GM19372 (cell line): ENCODE measurements around the gene PRKCB.

ENCODE experiments used
- ATAC-seq: cut with Tn5 transposase; IDR thresholded peaks from one replicate; pipeline ENCODE4 v1.9.1; 2021; ENCODE audit warnings: mild to moderate bottlenecking, low read depth, moderate library complexity; ENCODE audit not compliant: unreplicated experiment

Gene PRKCB

DNA sequence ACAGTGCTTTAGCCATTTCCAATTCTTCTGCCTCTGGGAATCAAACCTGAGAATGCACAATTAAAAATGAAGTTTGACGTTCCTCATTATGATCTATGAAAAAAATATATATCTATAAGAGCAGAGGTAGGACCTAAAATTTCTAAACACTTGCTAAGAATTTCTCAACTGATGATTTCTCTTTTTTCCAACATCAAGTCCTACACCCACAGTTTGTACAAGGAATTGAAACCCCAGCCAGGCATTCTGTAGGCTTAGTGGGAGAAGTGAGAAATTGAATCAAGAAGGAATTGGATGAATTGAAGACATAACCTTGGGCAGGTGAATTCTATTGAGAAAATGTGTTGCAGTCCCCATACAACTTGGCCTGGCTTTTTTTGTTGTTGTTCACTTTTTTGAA, 423.0 kb downstream of the PRKCB start:
- no peak for ATAC-seq

DNA sequence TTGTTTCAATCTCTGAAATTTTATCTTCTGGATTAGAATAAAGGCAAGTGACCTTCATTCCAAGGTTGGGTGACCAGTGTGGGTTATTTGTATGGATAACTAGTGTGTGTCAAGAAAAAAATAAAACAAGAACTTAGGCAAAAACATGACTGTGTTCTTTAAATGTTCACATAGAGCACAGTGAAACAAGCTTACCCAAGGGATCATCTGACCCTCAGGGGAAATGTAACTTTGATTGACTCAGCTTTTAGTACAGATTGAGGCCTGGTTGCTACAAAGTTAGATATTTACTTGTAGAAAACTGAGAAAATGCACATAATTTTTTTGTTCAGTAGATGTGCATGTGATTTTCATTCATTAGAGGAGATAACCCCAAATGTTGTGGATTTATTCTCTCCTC, 427.0 kb downstream of the PRKCB start:
- no peak for ATAC-seq
